ENCODE data around the gene XKR3.
"Not testable (repeated sequence)": the region's sequence is repeated elsewhere in the genome, so short reads cannot be mapped to it uniquely, and the experiment has no call there.

Gene XKR3

GRCh38 chr22:16781074-16781763, 44.0 kb downstream of the XKR3 start:
- no peaks in the 10 kb centered on the region for H4K20me1 ChIP-seq (ENCODE audit: insufficient read depth, low read length)
- H3K79me2 ChIP-seq (ENCODE audit: low read length) = no peaks in the 10 kb centered on the region
- H3K9me3 ChIP-seq (ENCODE audit: insufficient read depth, low read length) = no peaks in the 10 kb centered on the region
- no peaks in the 10 kb centered on the region for H3K36me3 ChIP-seq (replicated peaks; ENCODE audit: low read depth, low read length)
- no peaks in the 10 kb centered on the region for H3K27me3 ChIP-seq (ENCODE audit: low read depth, low read length)
- TF ChIP-seq EZH2phosphoT487 (IDR thresholded peaks at IDR 0.05; ENCODE audit: low read depth) (no peak), CTCF (IDR thresholded peaks at IDR 0.05; ENCODE audit: low read depth, low read length) (no peak)
- no peak overlapping the region for H3K4me3 ChIP-seq (ENCODE audit: low read length)
- no peak overlapping the region for H3K9ac ChIP-seq (ENCODE audit: low read length)
- H3K4me1 ChIP-seq (ENCODE audit: low read length) = no peaks in the 10 kb centered on the region
- no peak overlapping the region for H3K27ac ChIP-seq (ENCODE audit: low read length)
- no peak overlapping the region for H3K4me2 ChIP-seq (ENCODE audit: low read length)
- no peak overlapping the region for H2AFZ ChIP-seq (ENCODE audit: low read depth, low read length)

GRCh38 chr22:16777284-16777924, 47.8 kb downstream of the XKR3 start:
- no peak overlapping the region for H3K27ac ChIP-seq (ENCODE audit: low read length)
- H3K36me3 ChIP-seq (replicated peaks; ENCODE audit: low read depth, low read length) = no peaks in the 10 kb centered on the region
- H3K4me1 ChIP-seq (ENCODE audit: low read length) = no peaks in the 10 kb centered on the region
- no peaks in the 10 kb centered on the region for H3K9me3 ChIP-seq (ENCODE audit: insufficient read depth, low read length)
- H2AFZ ChIP-seq (ENCODE audit: low read depth, low read length) = no peak overlapping the region
- H4K20me1 ChIP-seq (ENCODE audit: insufficient read depth, low read length) = no peaks in the 10 kb centered on the region
- H3K79me2 ChIP-seq (ENCODE audit: low read length) = no peaks in the 10 kb centered on the region
- H3K4me3 ChIP-seq (ENCODE audit: low read length) = no peak overlapping the region
- no peak overlapping the region for H3K9ac ChIP-seq (ENCODE audit: low read length)
- TF ChIP-seq CTCF (IDR thresholded peaks at IDR 0.05; ENCODE audit: low read depth, low read length) = no peak
- no peak for TF ChIP-seq EZH2phosphoT487 (IDR thresholded peaks at IDR 0.05; ENCODE audit: low read depth)
- H3K4me2 ChIP-seq (ENCODE audit: low read length) = no peak overlapping the region
- no peaks in the 10 kb centered on the region for H3K27me3 ChIP-seq (ENCODE audit: low read depth, low read length)

DNA sequence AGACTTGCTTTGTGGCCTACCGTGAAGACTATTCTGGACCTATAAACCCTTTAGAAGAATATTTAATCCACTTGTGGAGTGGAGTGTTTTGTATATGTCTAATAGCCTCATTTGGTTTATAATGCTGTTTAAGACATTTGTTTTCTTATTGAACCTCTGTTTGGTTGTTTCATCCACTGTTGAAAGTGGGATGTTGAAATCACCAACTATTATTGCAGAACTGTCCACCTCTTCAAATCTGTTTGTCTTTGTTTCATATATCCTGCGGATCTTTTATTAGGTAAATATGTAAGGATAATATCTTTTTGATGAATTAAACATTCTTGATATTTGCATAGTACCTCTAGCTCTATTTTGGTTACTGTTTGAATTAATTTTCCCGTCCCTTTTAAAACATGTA, 49.1 kb downstream of the XKR3 start:
- no peaks in the 10 kb centered on the region for H3K4me1 ChIP-seq (ENCODE audit: low read length)
- no peak overlapping the region for H3K4me2 ChIP-seq (ENCODE audit: low read length)
- H3K79me2 ChIP-seq (ENCODE audit: low read length) = no peaks in the 10 kb centered on the region
- H3K27me3 ChIP-seq (ENCODE audit: low read depth, low read length) = no peaks in the 10 kb centered on the region
- H3K27ac ChIP-seq (ENCODE audit: low read length) = no peak overlapping the region
- H3K9me3 ChIP-seq (ENCODE audit: insufficient read depth, low read length) = no peaks in the 10 kb centered on the region
- no peak overlapping the region for H2AFZ ChIP-seq (ENCODE audit: low read depth, low read length)
- no peaks in the 10 kb centered on the region for H4K20me1 ChIP-seq (ENCODE audit: insufficient read depth, low read length)
- H3K4me3 ChIP-seq (ENCODE audit: low read length) = no peak overlapping the region
- no peaks in the 10 kb centered on the region for H3K36me3 ChIP-seq (replicated peaks; ENCODE audit: low read depth, low read length)
- no peak overlapping the region for H3K9ac ChIP-seq (ENCODE audit: low read length)
- TF ChIP-seq EZH2phosphoT487 (IDR thresholded peaks at IDR 0.05; ENCODE audit: low read depth) = no peak

DNA sequence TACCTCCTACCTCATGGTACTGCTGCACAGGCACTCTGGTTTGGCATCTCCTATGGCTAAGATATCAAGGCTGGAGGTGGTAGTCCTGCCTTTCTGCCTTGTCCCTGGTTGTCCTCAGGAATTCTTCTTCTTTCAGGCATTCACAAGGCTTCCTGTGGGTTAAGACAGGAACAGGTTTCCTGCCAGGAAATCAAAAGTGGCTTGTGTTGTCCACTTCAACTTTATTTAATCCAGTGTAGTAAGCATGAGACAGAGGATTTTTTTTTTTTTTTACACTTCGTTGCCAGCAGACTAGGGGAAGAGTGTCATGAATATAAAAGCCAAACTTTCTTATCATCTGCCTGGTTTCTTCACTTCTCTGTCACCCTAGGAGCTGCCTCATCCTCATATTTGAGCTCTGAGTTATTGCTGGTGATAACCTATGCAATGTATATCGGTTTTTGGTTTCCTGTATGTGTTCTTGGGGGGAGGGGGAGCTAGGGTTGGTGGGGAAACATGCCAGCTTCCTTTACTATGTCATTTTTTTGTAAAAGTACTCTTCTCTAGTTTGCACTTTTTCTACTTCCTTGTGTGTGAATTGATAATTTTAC, 50.2 kb downstream of the XKR3 start:
- no peaks in the 10 kb centered on the region for H3K79me2 ChIP-seq (ENCODE audit: low read length)
- no peaks in the 10 kb centered on the region for H4K20me1 ChIP-seq (ENCODE audit: insufficient read depth, low read length)
- no peaks in the 10 kb centered on the region for H3K4me1 ChIP-seq (ENCODE audit: low read length)
- H3K36me3 ChIP-seq (replicated peaks; ENCODE audit: low read depth, low read length) = no peaks in the 10 kb centered on the region
- no peak overlapping the region for H3K4me3 ChIP-seq (ENCODE audit: low read length)
- H3K27me3 ChIP-seq (ENCODE audit: low read depth, low read length) = no peaks in the 10 kb centered on the region
- no peak overlapping the region for H3K9ac ChIP-seq (ENCODE audit: low read length)
- H3K9me3 ChIP-seq (ENCODE audit: insufficient read depth, low read length) = no peaks in the 10 kb centered on the region
- no peak overlapping the region for H3K27ac ChIP-seq (ENCODE audit: low read length)
- H2AFZ ChIP-seq (ENCODE audit: low read depth, low read length) = no peak overlapping the region
- TF ChIP-seq EZH2phosphoT487 (IDR thresholded peaks at IDR 0.05; ENCODE audit: low read depth) = no peak
- H3K4me2 ChIP-seq (ENCODE audit: low read length) = no peak overlapping the region

GRCh38 chr22:16771569-16771968, 53.6 kb downstream of the XKR3 start:
- H3K4me3 ChIP-seq (ENCODE audit: low read length); H3K9me3 ChIP-seq (ENCODE audit: insufficient read depth, low read length); H4K20me1 ChIP-seq (ENCODE audit: insufficient read depth, low read length); H2AFZ ChIP-seq (ENCODE audit: low read depth, low read length); H3K9ac ChIP-seq (ENCODE audit: low read length); H3K79me2 ChIP-seq (ENCODE audit: low read length); H3K27me3 ChIP-seq (ENCODE audit: low read depth, low read length); H3K36me3 ChIP-seq (replicated peaks; ENCODE audit: low read depth, low read length); H3K4me1 ChIP-seq (ENCODE audit: low read length); H3K27ac ChIP-seq (ENCODE audit: low read length); H3K4me2 ChIP-seq (ENCODE audit: low read length): not testable (repeated sequence)

GRCh38 chr22:16767927-16768326, 57.3 kb downstream of the XKR3 start:
- not testable (repeated sequence) for H4K20me1 ChIP-seq (ENCODE audit: insufficient read depth, low read length); H3K4me2 ChIP-seq (ENCODE audit: low read length); H3K27ac ChIP-seq (ENCODE audit: low read length); H2AFZ ChIP-seq (ENCODE audit: low read depth, low read length); H3K79me2 ChIP-seq (ENCODE audit: low read length); H3K36me3 ChIP-seq (replicated peaks; ENCODE audit: low read depth, low read length); H3K27me3 ChIP-seq (ENCODE audit: low read depth, low read length); H3K4me1 ChIP-seq (ENCODE audit: low read length); H3K9me3 ChIP-seq (ENCODE audit: insufficient read depth, low read length); H3K4me3 ChIP-seq (ENCODE audit: low read length); H3K9ac ChIP-seq (ENCODE audit: low read length)

GRCh38 chr22:16762224-16762623, 63.0 kb downstream of the XKR3 start:
- not testable (repeated sequence) for H3K4me3 ChIP-seq (ENCODE audit: low read length); H3K36me3 ChIP-seq (replicated peaks; ENCODE audit: low read depth, low read length)

More at GRCh38 chr22:16762224-16762623, 63.0 kb downstream of the XKR3 start:
- not testable (repeated sequence) for H3K27ac ChIP-seq (ENCODE audit: low read length); H2AFZ ChIP-seq (ENCODE audit: low read depth, low read length); H3K27me3 ChIP-seq (ENCODE audit: low read depth, low read length); H3K4me2 ChIP-seq (ENCODE audit: low read length); H3K9ac ChIP-seq (ENCODE audit: low read length); H3K9me3 ChIP-seq (ENCODE audit: insufficient read depth, low read length); H3K4me1 ChIP-seq (ENCODE audit: low read length); H3K79me2 ChIP-seq (ENCODE audit: low read length); H4K20me1 ChIP-seq (ENCODE audit: insufficient read depth, low read length)
